Heart left ventricle (tissue), 13 donors: ENCODE results near the gene SH3BP1.
"Not testable (repeated sequence)": the region's sequence is repeated elsewhere in the genome, so short reads cannot be mapped to it uniquely, and the experiment has no call there.

Experiments
- CTCF ChIP-seq, 12 donors: fragments of 200-600 bp; sonication (generic) in 4 of 12; IDR thresholded peaks; one replicate each; pipeline versions ENCODE4 v1.5.0 to v1.8.0; 2018 to 2022; ENCODE audit warnings: antibody characterized with exemption in 12 of 12, mild to moderate bottlenecking in 5 of 12
- POLR2A ChIP-seq, 2 donors: fragments of 450-650 bp; IDR thresholded peaks; one replicate each; pipeline ENCODE4 v1.6.1; 2017; ENCODE audit warnings: antibody characterized with exemption in 2 of 2, mild to moderate bottlenecking in 2 of 2, moderate library complexity in 2 of 2
- donor health status: ischemic (EF 13 %, LVEDD 7.1; RV severe dilation, severe dysfunction).
- donor health status: DM: no; HTN: yes; CAD: no.
- donor health status: DM: no; HTN: no; CAD: no.
- donor health status: ischemic (EF 25% LVEDD 6.9; RV normal size, moderate dysfunction).
- donor health status: ischemic (EF 25% LVEDD 5.7; RV mildly dilated, moderate dysfunction).
- donor health status: ischemic (EF 35%, LVEDD 5.7; RV mildly dilated, moderate dysfunction).
- donor health status: nonischemic (EF 11% LVEDD 7.7; RV severe dilation, severe dysfunction).
- donor health status: DM: yes; HTN: yes; CAD: no.
- donor health status: PGD.
- donor health status: ischemic (EF 29% LVEDD 5.4; RV normal size, mild dysfunction).
- donor health status: nonischemic (EF 23%, LVEDD 6.1; RV moderate dilation, normal function).

DNA sequence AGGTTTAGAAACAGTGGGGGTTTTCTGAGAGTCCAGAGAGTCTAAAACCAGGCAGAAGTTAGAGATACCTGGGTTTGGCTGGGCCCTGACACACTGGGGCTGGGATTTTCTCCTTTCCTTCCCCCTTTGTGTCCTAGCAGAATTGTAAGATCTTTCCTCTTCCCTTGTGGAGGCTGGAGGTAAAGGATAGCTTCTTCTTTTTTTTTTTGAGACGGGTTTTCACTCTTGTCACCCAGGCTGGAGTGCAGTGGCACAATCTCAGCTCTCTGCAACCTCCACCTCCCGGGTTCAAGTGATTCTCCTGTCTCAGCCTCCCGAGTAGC is 29.4 kb upstream of the SH3BP1 start:
- not testable (repeated sequence) for TF ChIP-seq CTCF, POLR2A (IDR thresholded peaks at IDR 0.05)
